Kidney (tissue), 14 donors: ENCODE data around the gene FCER1G. TPM values are rescaled to one million over a fixed set of nuclear protein-coding genes. Genes with fewer than 3 reads are reported as not detected.

Source experiments
- DNase-seq, 5 donors: peaks; one replicate each; pipeline ENCODE4 v3.0.0-alpha.2; 2013 to 2020
- FAIRE-seq: peaks from 2 replicates; lab custom pipeline; 2012; peaks lifted over from hg19 to GRCh38; lab: Jason Lieb, UNC
- H3K27ac ChIP-seq, 2 donors: one replicate each; pipeline ENCODE4 v1.7.0; 2013; ENCODE audit warnings: low read depth in 2 of 2, low read length in 2 of 2, inconsistent platforms in 1 of 2
- H3K27me3 ChIP-seq: one replicate; pipeline ENCODE4 v1.7.1; 2013; ENCODE audit warnings: low read length, inconsistent platforms; ENCODE audit not compliant: control insufficient read depth, insufficient read depth
- H3K36me3 ChIP-seq, 3 donors: one replicate each; pipeline versions ENCODE4 v1.7.0 to v1.7.1; 2013; ENCODE audit warnings: low read length in 3 of 3, control low read depth in 1 of 3, inconsistent platforms in 1 of 3; ENCODE audit not compliant: insufficient read depth in 3 of 3, control insufficient read depth in 2 of 3
- H3K4me1 ChIP-seq, 3 donors: one replicate each; pipeline versions ENCODE4 v1.7.0 to v1.7.1; 2013; ENCODE audit warnings: low read length in 3 of 3, inconsistent platforms in 1 of 3, low read depth in 1 of 3; ENCODE audit not compliant: control insufficient read depth in 2 of 3, insufficient read depth in 2 of 3
- H3K4me3 ChIP-seq, 3 donors: one replicate each; pipeline versions ENCODE4 v1.7.0 to v1.8.1; 2013; ENCODE audit warnings: low read length in 3 of 3, control low read depth in 1 of 3, inconsistent platforms in 1 of 3
- H3K9ac ChIP-seq, 3 donors: one replicate each; pipeline versions ENCODE4 v1.7.0 to v1.7.1; 2013; ENCODE audit warnings: low read length in 3 of 3, control low read depth in 1 of 3, inconsistent platforms in 1 of 3
- H3K9me3 ChIP-seq, 3 donors: one replicate each; pipeline versions ENCODE4 v1.7.0 to v1.7.1; 2013; ENCODE audit warnings: low read length in 3 of 3, control low read depth in 1 of 3, inconsistent platforms in 1 of 3; ENCODE audit not compliant: control insufficient read depth in 2 of 3, insufficient read depth in 1 of 3
- intact Hi-C: fragments of 100-400 bp; cut with DNase I; formaldehyde crosslinking; loops from one replicate; pipeline ENCODE4 v1.11.1; 2022
- polyA plus RNA-seq: library from polyadenylated mRNA; stranded (reverse); fragments of 350-450 nt; fragmentation: Illumina TruSeq; extraction: RNeasy Lipid Tissue Mini Kit (QIAGEN cat#74804); gene quantifications from one replicate; pipeline ENCODE4 v1.2.3, GENCODE V29; 2014; ENCODE audit warnings: low read depth, low replicate concordance; ENCODE audit not compliant: insufficient read depth
- total RNA-seq: library from RNA; stranded (reverse); fragmentation: NEBNext Ultra II Directional; extraction: Animal tissue kit (Norgen Biotek cat#: 25700); gene quantifications from one replicate; pipeline ENCODE4 v1.2.1, GENCODE V29; 2021
- TF ChIP-seq, protein P1 (sequence below): IDR thresholded peaks from 3 replicates; pipeline ENCODE4 v1.5.1; 2012; ENCODE audit warnings: mild to moderate bottlenecking, moderate library complexity, borderline replicate concordance; ENCODE audit not compliant: insufficient read depth; ENCODE audit errors: extremely low read depth
- donor health status: control.
- donor health status: control.
- donor health status: control.
- donor health status: control.
- donor health status: control.
- donor health status: DM: yes; HTN: yes; CAD: no.
- donor health status: Normal renal cell carcinoma (clear cell type).

Gene FCER1G
- total and polyA plus RNA-seq, 2 donors from 2014 or later = 38.9 to 43.4 TPM

DNA sequence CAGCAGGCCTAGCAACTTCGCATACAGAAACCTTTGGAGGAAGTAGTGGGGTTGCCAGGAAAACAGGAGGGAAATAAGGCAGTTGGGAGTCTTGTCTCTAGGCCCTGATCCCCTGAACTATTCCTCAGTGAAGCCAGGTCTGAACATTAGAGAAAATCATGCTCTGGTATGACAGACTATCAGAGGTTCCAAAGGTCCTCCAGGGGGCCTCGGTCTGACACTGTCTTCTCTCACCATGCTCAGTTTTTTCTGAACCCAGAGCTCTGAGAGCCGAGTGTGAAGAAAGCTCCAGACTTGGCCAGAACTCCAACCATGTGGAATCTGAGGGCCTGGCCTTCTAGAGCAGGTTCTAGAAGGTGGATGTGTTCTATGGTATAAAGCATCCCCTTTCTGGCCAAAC, 14.8 kb downstream of the FCER1G start:
- intact Hi-C loops = no loop called here
- no peak overlapping the region for H3K9ac ChIP-seq
- H3K4me3 ChIP-seq = no peak overlapping the region
- H3K9me3 ChIP-seq = no peaks in the 10 kb centered on the region
- TF ChIP-seq, protein P1, sequence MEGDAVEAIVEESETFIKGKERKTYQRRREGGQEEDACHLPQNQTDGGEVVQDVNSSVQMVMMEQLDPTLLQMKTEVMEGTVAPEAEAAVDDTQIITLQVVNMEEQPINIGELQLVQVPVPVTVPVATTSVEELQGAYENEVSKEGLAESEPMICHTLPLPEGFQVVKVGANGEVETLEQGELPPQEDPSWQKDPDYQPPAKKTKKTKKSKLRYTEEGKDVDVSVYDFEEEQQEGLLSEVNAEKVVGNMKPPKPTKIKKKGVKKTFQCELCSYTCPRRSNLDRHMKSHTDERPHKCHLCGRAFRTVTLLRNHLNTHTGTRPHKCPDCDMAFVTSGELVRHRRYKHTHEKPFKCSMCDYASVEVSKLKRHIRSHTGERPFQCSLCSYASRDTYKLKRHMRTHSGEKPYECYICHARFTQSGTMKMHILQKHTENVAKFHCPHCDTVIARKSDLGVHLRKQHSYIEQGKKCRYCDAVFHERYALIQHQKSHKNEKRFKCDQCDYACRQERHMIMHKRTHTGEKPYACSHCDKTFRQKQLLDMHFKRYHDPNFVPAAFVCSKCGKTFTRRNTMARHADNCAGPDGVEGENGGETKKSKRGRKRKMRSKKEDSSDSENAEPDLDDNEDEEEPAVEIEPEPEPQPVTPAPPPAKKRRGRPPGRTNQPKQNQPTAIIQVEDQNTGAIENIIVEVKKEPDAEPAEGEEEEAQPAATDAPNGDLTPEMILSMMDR = no peak
- DNase-seq (no peak), FAIRE-seq (no peak)
- no peaks in the 10 kb centered on the region for H3K27me3 ChIP-seq
- H3K36me3 ChIP-seq = peaks cover 3 to 15% (median 13%) of the 10 kb centered on the region in 3 donors
- no peak overlapping the region for H3K27ac ChIP-seq
- H3K4me1 ChIP-seq = peaks cover 2 to 17% (median 8%) of the 10 kb centered on the region in 3 donors

DNA sequence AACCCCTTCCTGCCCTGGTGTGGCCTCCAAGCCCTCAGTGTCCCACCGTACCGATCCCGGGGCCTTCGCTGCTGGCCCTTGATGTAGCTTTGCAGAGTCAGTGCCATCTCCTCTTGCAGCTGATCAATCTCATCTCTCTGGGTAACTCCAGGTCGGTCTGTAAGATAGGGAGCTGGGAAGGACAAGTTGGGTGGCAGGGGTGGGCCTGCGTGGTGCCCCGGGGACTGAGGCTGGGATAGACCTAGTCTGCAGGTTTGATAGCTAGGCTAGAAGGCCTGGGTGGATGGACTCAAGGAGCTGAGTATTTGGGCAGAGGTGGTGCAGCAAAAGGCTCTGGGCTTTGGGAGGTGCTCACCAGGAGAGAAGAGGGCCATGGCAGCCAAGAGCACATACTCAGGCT, 15.7 kb downstream of the FCER1G start:
- Histone ChIP-seq H3K9me3 (no peaks in the 10 kb centered on the region), H3K9ac (no peak overlapping the region), H3K27me3 (no peaks in the 10 kb centered on the region), H3K4me1 (peaks cover 0 to 13% (median 8%) of the 10 kb centered on the region in 3 donors), H3K4me3 (no peak overlapping the region), H3K27ac (no peak overlapping the region), H3K36me3 (peaks cover 3 to 15% (median 13%) of the 10 kb centered on the region in 3 donors)
- intact Hi-C loops = no loop called here
- FAIRE-seq (no peak), DNase-seq (no peak)
- TF ChIP-seq, protein P1 = no peak

DNA sequence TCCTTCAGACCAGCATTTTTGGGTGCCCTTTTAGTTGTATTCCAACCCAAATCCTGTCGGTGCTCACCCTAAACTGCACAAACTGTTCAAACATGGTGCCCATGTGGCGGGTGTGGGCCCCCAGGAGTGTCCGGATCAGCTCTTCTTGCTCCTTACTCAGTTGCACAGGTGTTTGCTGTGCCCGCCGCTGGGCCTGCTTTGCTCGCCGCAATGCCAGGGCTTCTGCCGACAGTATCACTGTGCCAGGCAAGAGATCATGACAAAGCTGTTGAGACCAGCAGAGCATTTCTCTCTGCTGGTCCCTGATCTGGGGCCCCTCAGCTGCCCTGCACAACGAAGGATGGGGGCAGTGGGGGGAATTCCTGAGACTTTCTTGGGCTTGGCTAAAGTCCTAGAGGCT, 18.0 kb downstream of the FCER1G start:
- Histone ChIP-seq H3K9me3 (no peaks in the 10 kb centered on the region), H3K4me3 (no peak overlapping the region), H3K4me1 (peaks cover 0 to 3% (median 0%) of the 10 kb centered on the region in 3 donors), H3K36me3 (peaks cover 3 to 15% (median 13%) of the 10 kb centered on the region in 3 donors), H3K27me3 (no peaks in the 10 kb centered on the region), H3K9ac (no peak overlapping the region), H3K27ac (no peak overlapping the region)
- intact Hi-C loops = no loop called here
- DNase-seq = no peak
- FAIRE-seq = no peak
- TF ChIP-seq, protein P1 = no peak
